Measurements from ENCODE around the gene MT1HL1.

DNA sequence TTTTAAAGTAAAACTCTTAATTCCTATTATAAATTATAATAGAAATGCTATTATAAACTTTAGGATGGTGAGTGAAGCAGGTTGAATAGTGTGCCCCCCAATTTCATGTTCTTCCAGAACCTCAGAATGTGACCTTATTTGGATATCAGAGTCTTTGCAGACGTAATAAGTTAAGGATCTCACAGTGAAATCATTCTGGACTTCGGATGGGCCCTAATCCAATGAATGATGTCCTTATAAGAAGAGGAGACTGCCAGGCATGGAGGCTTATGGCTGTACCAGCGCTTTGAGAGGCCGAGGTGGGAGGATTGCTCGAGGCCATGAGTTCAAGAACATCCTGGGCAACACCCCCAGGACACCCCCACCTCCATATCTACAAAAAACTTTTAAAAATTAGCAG, 9.4 kb upstream of the MT1HL1 start:
- TF ChIP-seq, protein P1, sequence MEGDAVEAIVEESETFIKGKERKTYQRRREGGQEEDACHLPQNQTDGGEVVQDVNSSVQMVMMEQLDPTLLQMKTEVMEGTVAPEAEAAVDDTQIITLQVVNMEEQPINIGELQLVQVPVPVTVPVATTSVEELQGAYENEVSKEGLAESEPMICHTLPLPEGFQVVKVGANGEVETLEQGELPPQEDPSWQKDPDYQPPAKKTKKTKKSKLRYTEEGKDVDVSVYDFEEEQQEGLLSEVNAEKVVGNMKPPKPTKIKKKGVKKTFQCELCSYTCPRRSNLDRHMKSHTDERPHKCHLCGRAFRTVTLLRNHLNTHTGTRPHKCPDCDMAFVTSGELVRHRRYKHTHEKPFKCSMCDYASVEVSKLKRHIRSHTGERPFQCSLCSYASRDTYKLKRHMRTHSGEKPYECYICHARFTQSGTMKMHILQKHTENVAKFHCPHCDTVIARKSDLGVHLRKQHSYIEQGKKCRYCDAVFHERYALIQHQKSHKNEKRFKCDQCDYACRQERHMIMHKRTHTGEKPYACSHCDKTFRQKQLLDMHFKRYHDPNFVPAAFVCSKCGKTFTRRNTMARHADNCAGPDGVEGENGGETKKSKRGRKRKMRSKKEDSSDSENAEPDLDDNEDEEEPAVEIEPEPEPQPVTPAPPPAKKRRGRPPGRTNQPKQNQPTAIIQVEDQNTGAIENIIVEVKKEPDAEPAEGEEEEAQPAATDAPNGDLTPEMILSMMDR (IDR thresholded peaks at IDR 0.05; ENCODE audit: insufficient read depth, low read length), result no peak
- TF ChIP-seq GABPA (IDR thresholded peaks at IDR 0.05; ENCODE audit: low read depth) (no peak), POLR2AphosphoS5 (IDR thresholded peaks at IDR 0.05; ENCODE audit: low read depth) (no peak)
- TF ChIP-seq, protein P2, sequence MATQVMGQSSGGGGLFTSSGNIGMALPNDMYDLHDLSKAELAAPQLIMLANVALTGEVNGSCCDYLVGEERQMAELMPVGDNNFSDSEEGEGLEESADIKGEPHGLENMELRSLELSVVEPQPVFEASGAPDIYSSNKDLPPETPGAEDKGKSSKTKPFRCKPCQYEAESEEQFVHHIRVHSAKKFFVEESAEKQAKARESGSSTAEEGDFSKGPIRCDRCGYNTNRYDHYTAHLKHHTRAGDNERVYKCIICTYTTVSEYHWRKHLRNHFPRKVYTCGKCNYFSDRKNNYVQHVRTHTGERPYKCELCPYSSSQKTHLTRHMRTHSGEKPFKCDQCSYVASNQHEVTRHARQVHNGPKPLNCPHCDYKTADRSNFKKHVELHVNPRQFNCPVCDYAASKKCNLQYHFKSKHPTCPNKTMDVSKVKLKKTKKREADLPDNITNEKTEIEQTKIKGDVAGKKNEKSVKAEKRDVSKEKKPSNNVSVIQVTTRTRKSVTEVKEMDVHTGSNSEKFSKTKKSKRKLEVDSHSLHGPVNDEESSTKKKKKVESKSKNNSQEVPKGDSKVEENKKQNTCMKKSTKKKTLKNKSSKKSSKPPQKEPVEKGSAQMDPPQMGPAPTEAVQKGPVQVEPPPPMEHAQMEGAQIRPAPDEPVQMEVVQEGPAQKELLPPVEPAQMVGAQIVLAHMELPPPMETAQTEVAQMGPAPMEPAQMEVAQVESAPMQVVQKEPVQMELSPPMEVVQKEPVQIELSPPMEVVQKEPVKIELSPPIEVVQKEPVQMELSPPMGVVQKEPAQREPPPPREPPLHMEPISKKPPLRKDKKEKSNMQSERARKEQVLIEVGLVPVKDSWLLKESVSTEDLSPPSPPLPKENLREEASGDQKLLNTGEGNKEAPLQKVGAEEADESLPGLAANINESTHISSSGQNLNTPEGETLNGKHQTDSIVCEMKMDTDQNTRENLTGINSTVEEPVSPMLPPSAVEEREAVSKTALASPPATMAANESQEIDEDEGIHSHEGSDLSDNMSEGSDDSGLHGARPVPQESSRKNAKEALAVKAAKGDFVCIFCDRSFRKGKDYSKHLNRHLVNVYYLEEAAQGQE (IDR thresholded peaks at IDR 0.05; ENCODE audit: insufficient replicate concordance, low read depth), result no peak
